Body of pancreas (tissue), 4 donors: ENCODE data around the gene PTGR1. TPM values are rescaled to one million over a fixed set of nuclear protein-coding genes. Genes with fewer than 3 reads are reported as not detected.

ENCODE experiments used
- ATAC-seq: fragments of 150-250 bp; one replicate; pipeline ENCODE4 v1.9.1; 2016
- DNase-seq, 4 donors: peaks; one replicate each; pipeline ENCODE4 v3.0.0-alpha.2; 2019
- H3K27ac ChIP-seq, 4 donors: fragments of 200-600 bp; sonication (generic); 1 replicate in 3 of 4; 2 replicates in 1 of 4; pipeline versions ENCODE4 v1.5.1 to v1.6.1; 2016 to 2019; ENCODE audit warnings: mild to moderate bottlenecking in 1 of 4, mixed read lengths in 1 of 4, moderate library complexity in 1 of 4
- H3K27me3 ChIP-seq, 2 donors: fragments of 200-600 bp; sonication (generic); one replicate each; pipeline ENCODE4 v1.6.0; 2016; ENCODE audit warnings: mild to moderate bottlenecking in 1 of 2
- H3K36me3 ChIP-seq, 2 donors: fragments of 200-600 bp; sonication (generic); replicated peaks in 1 of 2; 2 replicates each; pipeline ENCODE4 v1.5.1; 2016; ENCODE audit warnings: low read depth in 2 of 2; ENCODE audit not compliant: insufficient read depth in 1 of 2
- H3K4me1 ChIP-seq: fragments of 200-600 bp; sonication (generic); one replicate; pipeline ENCODE4 v1.6.0; 2016
- H3K4me3 ChIP-seq, 2 donors: fragments of 200-600 bp; sonication (generic); 1 replicate in 1 of 2; 2 replicates in 1 of 2; pipeline ENCODE4 v1.5.1; 2016 to 2019
- H3K9me3 ChIP-seq, 3 donors: fragments of 200-600 bp; sonication (generic); 1 replicate in 2 of 3; 2 replicates in 1 of 3; pipeline ENCODE4 v1.5.1; 2016
- POLR2A ChIP-seq, 3 donors: fragments of 450-650 bp; IDR thresholded peaks; one replicate each; pipeline ENCODE4 v1.6.1; 2016; ENCODE audit warnings: antibody characterized with exemption in 3 of 3, mild to moderate bottlenecking in 2 of 3
- WGBS, 2 donors: methylation state at CpG; one replicate each; pipeline ENCODE4 v1.1.5; 2017; 5-methylcytosine and 5-hydroxymethylcytosine counted together
- intact Hi-C: fragments of 100-400 bp; cut with DNase I; formaldehyde crosslinking; loops from one replicate; pipeline ENCODE4 v1.15.1; 2023
- total RNA-seq, 2 donors: library from RNA; depleted of rRNA; stranded (reverse); fragments of >200 nt; gene quantifications; one replicate each; pipeline ENCODE4 v1.1.0, GENCODE V29; 2016
- TF ChIP-seq, protein P1 (sequence below), 7 experiments: fragments of 450-650 bp in 4 of 7; fragments of 200-600 bp in 3 of 7; sonication (generic) in 3 of 7; IDR thresholded peaks; one replicate each; pipeline ENCODE4 v1.5.1; 2016 to 2019; ENCODE audit warnings: antibody characterized with exemption in 7 of 7

The PTGR1 gene
- total RNA-seq, 2 donors from 2014 or later, result 8.2 to 18.9 TPM

DNA sequence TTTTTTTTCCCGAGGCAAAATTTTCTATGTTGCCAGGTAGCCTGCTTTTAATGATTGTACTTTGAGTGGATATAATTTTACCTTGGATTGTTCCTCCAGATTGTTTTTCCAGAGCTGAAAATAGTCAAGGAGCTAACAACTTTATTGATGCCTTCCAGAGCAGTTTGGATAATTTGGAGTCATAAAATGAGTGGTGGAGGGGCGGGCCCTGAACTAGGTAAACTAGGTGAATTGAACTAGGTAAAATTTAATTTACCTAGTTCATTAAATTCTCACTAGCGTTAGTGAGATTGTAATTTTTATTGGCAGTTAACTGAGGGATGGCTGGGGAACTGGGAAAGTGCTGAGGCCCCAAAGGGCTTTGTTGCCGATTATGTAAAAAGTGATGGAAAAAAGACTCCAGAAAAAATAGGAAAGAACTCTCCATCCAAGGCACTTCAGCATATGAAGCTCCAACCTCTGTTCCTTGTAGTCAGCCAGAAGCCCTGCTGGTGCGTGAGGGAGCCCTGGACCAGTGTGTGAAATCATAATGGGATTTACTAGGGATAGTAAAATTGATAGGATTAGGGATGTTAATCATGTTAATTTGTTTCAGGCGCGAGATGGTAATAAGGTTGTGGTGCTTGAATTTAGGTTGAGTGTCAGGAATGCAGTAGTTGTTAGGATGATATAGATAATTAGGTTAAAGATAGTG, 33.4 kb upstream of the PTGR1 start:
- intact Hi-C loops, result no loop called here
- peaks cover 0 to 3% (median 0%) of the 10 kb centered on the region in 3 donors for H3K9me3 ChIP-seq
- TF ChIP-seq, protein P1, sequence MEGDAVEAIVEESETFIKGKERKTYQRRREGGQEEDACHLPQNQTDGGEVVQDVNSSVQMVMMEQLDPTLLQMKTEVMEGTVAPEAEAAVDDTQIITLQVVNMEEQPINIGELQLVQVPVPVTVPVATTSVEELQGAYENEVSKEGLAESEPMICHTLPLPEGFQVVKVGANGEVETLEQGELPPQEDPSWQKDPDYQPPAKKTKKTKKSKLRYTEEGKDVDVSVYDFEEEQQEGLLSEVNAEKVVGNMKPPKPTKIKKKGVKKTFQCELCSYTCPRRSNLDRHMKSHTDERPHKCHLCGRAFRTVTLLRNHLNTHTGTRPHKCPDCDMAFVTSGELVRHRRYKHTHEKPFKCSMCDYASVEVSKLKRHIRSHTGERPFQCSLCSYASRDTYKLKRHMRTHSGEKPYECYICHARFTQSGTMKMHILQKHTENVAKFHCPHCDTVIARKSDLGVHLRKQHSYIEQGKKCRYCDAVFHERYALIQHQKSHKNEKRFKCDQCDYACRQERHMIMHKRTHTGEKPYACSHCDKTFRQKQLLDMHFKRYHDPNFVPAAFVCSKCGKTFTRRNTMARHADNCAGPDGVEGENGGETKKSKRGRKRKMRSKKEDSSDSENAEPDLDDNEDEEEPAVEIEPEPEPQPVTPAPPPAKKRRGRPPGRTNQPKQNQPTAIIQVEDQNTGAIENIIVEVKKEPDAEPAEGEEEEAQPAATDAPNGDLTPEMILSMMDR (IDR thresholded peaks at IDR 0.05), result no peak
- TF ChIP-seq POLR2A (IDR thresholded peaks at IDR 0.05), result no peak
- H3K27ac ChIP-seq, result peak overlapping the region in 1 of 4 donors; percentile 94
- DNase-seq (no peak), ATAC-seq (no peak)
- H3K4me1 ChIP-seq, result peaks cover 50% of the 10 kb centered on the region
- H3K36me3 ChIP-seq, result no peaks in the 10 kb centered on the region
- 45 to 50% methylated on average over 7 of the region's 7 CpGs for WGBS, 2 donors
- no peak overlapping the region for H3K4me3 ChIP-seq
- H3K27me3 ChIP-seq, result no peaks in the 10 kb centered on the region

DNA sequence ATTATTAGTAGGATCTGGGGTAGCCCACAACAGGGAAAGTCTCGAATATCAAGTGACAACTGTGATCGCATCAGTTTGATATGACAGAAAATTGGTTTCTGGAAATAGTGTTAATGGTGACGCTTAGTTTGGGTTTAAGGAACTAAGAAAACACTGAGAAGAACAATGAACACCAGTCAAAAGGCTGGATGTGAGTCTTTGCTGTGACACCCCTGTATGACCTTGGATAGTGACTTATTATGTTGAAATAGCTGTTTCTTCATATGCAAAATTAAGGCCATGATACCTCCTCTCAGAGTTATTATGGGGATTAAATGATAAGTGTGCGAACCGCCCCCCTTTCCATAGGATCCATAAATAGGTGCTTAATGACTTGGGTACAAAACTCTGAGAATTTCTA, 32.6 kb upstream of the PTGR1 start:
- H3K27me3 ChIP-seq, result no peaks in the 10 kb centered on the region
- TF ChIP-seq POLR2A (IDR thresholded peaks at IDR 0.05), result no peak
- TF ChIP-seq, protein P1 (IDR thresholded peaks at IDR 0.05), result no peak
- H3K27ac ChIP-seq, result peak overlapping the region in 3 of 4 donors; percentile 79 to 94 (median 92)
- H3K9me3 ChIP-seq, result peaks cover 0 to 3% (median 0%) of the 10 kb centered on the region in 3 donors
- H3K36me3 ChIP-seq, result no peaks in the 10 kb centered on the region
- peak overlapping the region; percentile 67 to 91 for H3K4me3 ChIP-seq
- no peak for DNase-seq
- intact Hi-C loops, result no loop called here
- no peak for ATAC-seq
- peaks cover 42% of the 10 kb centered on the region for H3K4me1 ChIP-seq
- WGBS, 2 donors, result 7 to 11% methylated on average over 5 of the region's 5 CpGs

- H3K4me1 ChIP-seq, result peaks cover 40% of the 10 kb centered on the region
- H3K36me3 ChIP-seq, result no peaks in the 10 kb centered on the region
- H3K27me3 ChIP-seq, result no peaks in the 10 kb centered on the region
- H3K9me3 ChIP-seq, result peaks cover 0 to 3% (median 0%) of the 10 kb centered on the region in 3 donors
- peak; percentile 98 to 100 (median 99) for TF ChIP-seq POLR2A (IDR thresholded peaks at IDR 0.05)
- TF ChIP-seq, protein P1 (IDR thresholded peaks at IDR 0.05), result peak in 1 of 7 experiments; percentile 9
- H3K4me3 ChIP-seq, result peak within 1 kb of the TSS; percentile 67 to 91
- 0 to 1% methylated on average over 29 to 78 of the region's 79 CpGs for WGBS, 2 donors
- ATAC-seq, result peak; percentile 98
- intact Hi-C loops, result no loop called here
- DNase-seq, result peak; percentile 97 to 99 (median 98)
- H3K27ac ChIP-seq, result peak within 1 kb of the TSS; percentile 79 to 95 (median 93)
Observed at GRCh38 chr9:111631214-111631971, 31.9 kb upstream of the PTGR1 start, which contains the start of gene DNAJC25. Gene DNAJC25, plus strand, starts transcription at chr9:111631334. Its CDS starts 74 bp downstream, at chr9:111631408.

GRCh38 chr9:111630964-111631213, 31.4 kb upstream of the PTGR1 start:
- 1 to 4% methylated on average over 5 to 14 of the region's 14 CpGs for WGBS, 2 donors
- Histone ChIP-seq H3K9me3 (peaks cover 0 to 2% (median 0%) of the 10 kb centered on the region in 3 donors), H3K27ac (peak overlapping the region in 3 of 4 donors; percentile 92 to 95 (median 94)), H3K4me1 (peaks cover 38% of the 10 kb centered on the region), H3K27me3 (no peaks in the 10 kb centered on the region), H3K36me3 (no peaks in the 10 kb centered on the region), H3K4me3 (peak overlapping the region; percentile 67 to 91)
- DNase-seq, result no peak
- no peak for ATAC-seq
- intact Hi-C loops, result no loop called here
- TF ChIP-seq POLR2A (IDR thresholded peaks at IDR 0.05), result no peak
- TF ChIP-seq, protein P1 (IDR thresholded peaks at IDR 0.05), result no peak
